Stomach (tissue), 4 donors: Measurements from ENCODE around the gene PTPRD.

Experiments used
- CTCF ChIP-seq, 7 experiments: fragments of 450-650 bp in 4 of 7; fragments of 200-600 bp in 3 of 7; sonication (generic) in 3 of 7; IDR thresholded peaks; one replicate each; pipeline ENCODE4 v1.5.1; 2016 to 2019; ENCODE audit warnings: antibody characterized with exemption in 7 of 7, control low read depth in 2 of 7, mild to moderate bottlenecking in 1 of 7
- EP300 ChIP-seq: sonication (generic); formaldehyde crosslinking; IDR thresholded peaks from one replicate; pipeline ENCODE4 v1.6.1; 2017; ENCODE audit warnings: antibody characterized with exemption
- POLR2A ChIP-seq, 4 donors: fragments of 450-650 bp; IDR thresholded peaks; one replicate each; pipeline ENCODE4 v1.6.1; 2016; ENCODE audit warnings: antibody characterized with exemption in 4 of 4, control low read depth in 2 of 4, mild to moderate bottlenecking in 1 of 4, moderate library complexity in 1 of 4

- TF ChIP-seq CTCF (IDR thresholded peaks at IDR 0.05) (no peak), EP300 (no peak), POLR2A (IDR thresholded peaks at IDR 0.05) (no peak)
Measured at GRCh38 chr9:8434621-8435020, 2178.2 kb downstream of the PTPRD start.
